OCI-LY3 (cell line): ENCODE measurements around the gene TXLNA.

Experiments
- H2AFZ ChIP-seq: fragments of 200-600, 300-600 bp; shearing (Covaris generic); 2 replicates; pipeline ENCODE4 v1.6.0; 2014; ENCODE audit warnings: antibody characterized with exemption, low read depth, low read length
- H3K27ac ChIP-seq: fragments of 200-600, 300-600 bp; sonication (generic); 2 replicates; pipeline ENCODE4 v1.5.1; 2014; ENCODE audit warnings: mild to moderate bottlenecking, low read length, moderate library complexity, mixed read lengths
- H3K27me3 ChIP-seq: fragments of 200-600, 300-600 bp; sonication (generic); 2 replicates; pipeline ENCODE4 v1.6.1; 2014; ENCODE audit warnings: low read depth, low read length, mixed read lengths
- H3K36me3 ChIP-seq: fragments of 200-600, 300-600 bp; sonication (generic); replicated peaks from 2 replicates; pipeline ENCODE3; 2014; ENCODE audit warnings: low read depth, low read length, mixed read lengths
- H3K4me1 ChIP-seq: fragments of 300-600, 200-600 bp; sonication (generic); 2 replicates; pipeline ENCODE4 v1.6.1; 2014; ENCODE audit warnings: low read length, mixed read lengths
- H3K4me2 ChIP-seq: fragments of 200-600, 300-600 bp; sonication (generic); 2 replicates; pipeline ENCODE4 v1.6.1; 2014; ENCODE audit warnings: low read length, mixed read lengths
- H3K4me3 ChIP-seq: fragments of 300-600, 200-600 bp; sonication (generic); 2 replicates; pipeline ENCODE4 v1.5.1; 2014; ENCODE audit warnings: antibody characterized with exemption, mild to moderate bottlenecking, low read length, moderate library complexity
- H3K79me2 ChIP-seq: fragments of 300-600, 200-600 bp; shearing (Covaris generic); 2 replicates; pipeline ENCODE4 v1.6.1; 2014; ENCODE audit warnings: mild to moderate bottlenecking, low read length, mixed read lengths
- H3K9ac ChIP-seq: fragments of 300-600, 200-600 bp; shearing (Covaris generic); 2 replicates; pipeline ENCODE4 v1.6.0; 2014; ENCODE audit warnings: mild to moderate bottlenecking, low read length, moderate library complexity
- H3K9me3 ChIP-seq: fragments of 200-600, 300-600 bp; shearing (Covaris generic); 2 replicates; pipeline ENCODE4 v1.6.1; 2014; ENCODE audit warnings: low read length, mixed read lengths; ENCODE audit not compliant: insufficient read depth
- H4K20me1 ChIP-seq: fragments of 200-600, 300-600 bp; sonication (generic); 2 replicates; pipeline ENCODE4 v1.6.1; 2016; ENCODE audit warnings: low read length, mixed read lengths; ENCODE audit not compliant: insufficient read depth
- EZH2phosphoT487 ChIP-seq: fragments of 200-600 bp; shearing (Covaris generic); IDR thresholded peaks from 2 replicates; pipeline ENCODE4 v1.6.1; 2018; ENCODE audit warnings: antibody characterized with exemption, mixed run types, low read depth
- TF ChIP-seq, protein P1 (sequence below): fragments of 200-600, 300-600 bp; sonication (generic); IDR thresholded peaks from 2 replicates; pipeline ENCODE4 v1.5.1; 2014; ENCODE audit warnings: antibody characterized with exemption, low read length, low read depth

TXLNA gene

DNA sequence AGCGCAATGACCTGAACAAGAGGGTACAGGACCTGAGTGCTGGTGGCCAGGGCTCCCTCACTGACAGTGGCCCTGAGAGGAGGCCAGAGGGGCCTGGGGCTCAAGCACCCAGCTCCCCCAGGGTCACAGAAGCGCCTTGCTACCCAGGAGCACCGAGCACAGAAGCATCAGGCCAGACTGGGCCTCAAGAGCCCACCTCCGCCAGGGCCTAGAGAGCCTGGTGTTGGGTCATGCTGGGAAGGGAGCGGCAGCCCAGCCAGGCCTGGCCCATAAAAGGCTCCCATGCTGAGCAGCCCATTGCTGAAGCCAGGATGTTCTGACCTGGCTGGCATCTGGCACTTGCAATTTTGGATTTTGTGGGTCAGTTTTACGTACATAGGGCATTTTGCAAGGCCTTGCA is 15.5 kb downstream of the TXLNA start:
- peaks cover 19% of the 10 kb centered on the region for H3K4me1 ChIP-seq
- no peak overlapping the region for H3K4me2 ChIP-seq
- no peak overlapping the region for H3K4me3 ChIP-seq
- no peaks in the 10 kb centered on the region for H3K27me3 ChIP-seq
- TF ChIP-seq, protein P1, sequence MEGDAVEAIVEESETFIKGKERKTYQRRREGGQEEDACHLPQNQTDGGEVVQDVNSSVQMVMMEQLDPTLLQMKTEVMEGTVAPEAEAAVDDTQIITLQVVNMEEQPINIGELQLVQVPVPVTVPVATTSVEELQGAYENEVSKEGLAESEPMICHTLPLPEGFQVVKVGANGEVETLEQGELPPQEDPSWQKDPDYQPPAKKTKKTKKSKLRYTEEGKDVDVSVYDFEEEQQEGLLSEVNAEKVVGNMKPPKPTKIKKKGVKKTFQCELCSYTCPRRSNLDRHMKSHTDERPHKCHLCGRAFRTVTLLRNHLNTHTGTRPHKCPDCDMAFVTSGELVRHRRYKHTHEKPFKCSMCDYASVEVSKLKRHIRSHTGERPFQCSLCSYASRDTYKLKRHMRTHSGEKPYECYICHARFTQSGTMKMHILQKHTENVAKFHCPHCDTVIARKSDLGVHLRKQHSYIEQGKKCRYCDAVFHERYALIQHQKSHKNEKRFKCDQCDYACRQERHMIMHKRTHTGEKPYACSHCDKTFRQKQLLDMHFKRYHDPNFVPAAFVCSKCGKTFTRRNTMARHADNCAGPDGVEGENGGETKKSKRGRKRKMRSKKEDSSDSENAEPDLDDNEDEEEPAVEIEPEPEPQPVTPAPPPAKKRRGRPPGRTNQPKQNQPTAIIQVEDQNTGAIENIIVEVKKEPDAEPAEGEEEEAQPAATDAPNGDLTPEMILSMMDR = no peak
- TF ChIP-seq EZH2phosphoT487 = no peak
- H3K9ac ChIP-seq = no peak overlapping the region
- no peaks in the 10 kb centered on the region for H3K9me3 ChIP-seq
- H2AFZ ChIP-seq = no peak overlapping the region
- H3K36me3 ChIP-seq = peaks cover 41% of the 10 kb centered on the region
- no peaks in the 10 kb centered on the region for H3K79me2 ChIP-seq
- no peak overlapping the region for H3K27ac ChIP-seq
- no peaks in the 10 kb centered on the region for H4K20me1 ChIP-seq

DNA sequence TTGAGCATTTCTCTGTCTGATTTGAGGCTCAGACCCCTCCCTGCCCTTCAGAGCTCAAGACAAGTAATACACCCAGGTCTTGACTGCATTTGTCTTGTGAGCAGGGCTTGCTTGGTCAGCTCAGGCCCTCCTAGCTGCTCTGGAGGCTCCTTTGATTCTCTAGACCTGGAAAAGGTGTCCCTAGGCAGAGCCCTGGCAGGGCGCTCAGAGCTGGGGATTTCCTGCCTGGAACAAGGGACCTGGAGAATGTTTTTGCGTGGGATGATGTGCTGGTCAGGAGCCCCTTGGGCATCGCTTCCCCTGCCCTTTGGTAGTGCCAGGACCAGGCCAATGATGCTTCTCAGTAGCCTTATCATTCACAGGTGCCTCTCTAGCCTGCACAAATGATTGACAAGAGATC is 16.1 kb downstream of the TXLNA start:
- no peak for TF ChIP-seq EZH2phosphoT487
- TF ChIP-seq, protein P1 = no peak
- Histone ChIP-seq H3K27ac (no peak overlapping the region), H3K9ac (no peak overlapping the region), H3K79me2 (no peaks in the 10 kb centered on the region), H3K36me3 (peaks cover 36% of the 10 kb centered on the region), H2AFZ (no peak overlapping the region), H3K27me3 (no peaks in the 10 kb centered on the region), H3K4me3 (no peak overlapping the region), H3K4me2 (no peak overlapping the region), H4K20me1 (no peaks in the 10 kb centered on the region), H3K9me3 (no peaks in the 10 kb centered on the region), H3K4me1 (peaks cover 22% of the 10 kb centered on the region)

DNA sequence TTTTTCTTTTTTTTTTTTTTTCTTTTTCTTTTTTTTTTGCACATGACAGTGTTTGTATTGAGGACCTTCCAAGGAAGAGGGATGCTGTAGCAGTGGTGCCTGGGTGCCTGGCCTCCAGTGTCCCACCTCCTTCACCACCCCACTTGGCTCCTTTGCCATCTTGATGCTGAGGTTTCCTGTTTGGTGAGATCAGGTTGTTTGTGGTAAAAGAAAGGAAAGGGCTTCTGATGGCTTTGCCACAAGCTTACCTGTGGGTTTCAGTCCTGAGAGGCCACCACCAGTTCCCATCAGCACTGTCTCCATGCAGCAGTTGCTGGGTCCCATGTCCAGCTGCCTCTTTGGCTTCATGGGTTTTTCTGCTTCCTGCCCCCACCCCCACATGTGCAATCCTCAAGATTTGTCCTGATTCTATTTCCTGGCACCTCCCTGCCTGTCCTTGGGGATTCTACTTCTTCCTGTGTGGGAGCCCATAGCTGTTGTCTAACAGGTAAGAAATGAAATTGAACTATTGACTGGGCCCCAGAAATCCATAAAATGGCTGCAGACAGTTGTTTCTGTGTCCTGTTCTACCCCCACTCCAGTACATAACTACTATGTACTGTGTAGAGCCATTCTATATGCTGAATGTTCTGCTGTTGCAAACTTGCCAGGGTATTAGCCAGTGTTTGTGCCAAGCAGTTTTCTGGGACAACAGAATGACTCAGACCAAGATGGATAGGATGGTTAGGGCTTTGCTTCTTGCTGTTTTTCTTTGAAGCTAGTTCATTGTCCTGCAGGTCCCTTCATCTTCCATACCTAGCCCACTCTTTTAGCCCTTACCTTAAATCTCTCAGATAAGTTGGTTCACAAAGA is 16.7 kb downstream of the TXLNA start:
- peaks cover 22% of the 10 kb centered on the region for H3K4me1 ChIP-seq
- H3K36me3 ChIP-seq = peaks cover 33% of the 10 kb centered on the region
- no peaks in the 10 kb centered on the region for H3K27me3 ChIP-seq
- H2AFZ ChIP-seq = no peak overlapping the region
- H3K4me2 ChIP-seq = no peak overlapping the region
- H3K79me2 ChIP-seq = no peaks in the 10 kb centered on the region
- no peak for TF ChIP-seq EZH2phosphoT487
- TF ChIP-seq, protein P1 = no peak
- no peak overlapping the region for H3K27ac ChIP-seq
- no peak overlapping the region for H3K4me3 ChIP-seq
- H4K20me1 ChIP-seq = no peaks in the 10 kb centered on the region
- no peak overlapping the region for H3K9ac ChIP-seq
- no peaks in the 10 kb centered on the region for H3K9me3 ChIP-seq

DNA sequence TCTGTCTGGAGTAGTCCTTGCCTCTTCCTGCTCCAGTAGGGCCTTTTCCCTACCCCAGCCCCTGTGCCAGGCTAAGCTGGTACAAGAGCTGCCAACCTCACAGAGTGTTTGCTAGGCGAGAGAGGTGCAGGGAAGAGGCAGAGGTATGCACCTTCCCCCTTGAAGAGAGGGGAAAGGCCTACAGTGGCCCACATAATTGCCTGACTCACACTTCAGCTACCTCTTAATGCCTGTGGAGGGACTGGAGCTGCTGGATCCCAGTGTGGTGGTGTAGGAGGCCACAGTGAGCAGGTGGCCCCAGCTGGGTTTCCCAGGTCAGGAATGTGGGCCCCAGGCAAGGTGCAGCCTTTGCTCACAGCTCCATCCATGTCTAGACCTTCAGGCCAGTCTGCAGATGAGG is 17.6 kb downstream of the TXLNA start:
- Histone ChIP-seq H2AFZ (no peak overlapping the region), H3K4me1 (peaks cover 29% of the 10 kb centered on the region), H3K4me3 (no peak overlapping the region), H3K9ac (no peak overlapping the region), H3K36me3 (peaks cover 25% of the 10 kb centered on the region), H3K27ac (no peak overlapping the region), H3K4me2 (no peak overlapping the region), H3K9me3 (no peaks in the 10 kb centered on the region), H4K20me1 (no peaks in the 10 kb centered on the region), H3K27me3 (no peaks in the 10 kb centered on the region), H3K79me2 (peaks cover 7% of the 10 kb centered on the region)
- no peak for TF ChIP-seq EZH2phosphoT487
- TF ChIP-seq, protein P1 = no peak
